NCI-H1417 (cell line): ENCODE data around the gene AQP11.
"Not testable (repeated sequence)": the region's sequence is repeated elsewhere in the genome, so short reads cannot be mapped to it uniquely, and the experiment has no call there.

Experiments
- DNase-seq, 3 experiments: peaks; one replicate each; lab custom pipeline; 2025; lab: John Stamatoyannopoulos, UW

Gene AQP11

GRCh38 chr11:77592727-77593126, 3.0 kb downstream of the AQP11 start:
- peak in 2 of 3 experiments; percentile 60 to 93 for DNase-seq

DNA sequence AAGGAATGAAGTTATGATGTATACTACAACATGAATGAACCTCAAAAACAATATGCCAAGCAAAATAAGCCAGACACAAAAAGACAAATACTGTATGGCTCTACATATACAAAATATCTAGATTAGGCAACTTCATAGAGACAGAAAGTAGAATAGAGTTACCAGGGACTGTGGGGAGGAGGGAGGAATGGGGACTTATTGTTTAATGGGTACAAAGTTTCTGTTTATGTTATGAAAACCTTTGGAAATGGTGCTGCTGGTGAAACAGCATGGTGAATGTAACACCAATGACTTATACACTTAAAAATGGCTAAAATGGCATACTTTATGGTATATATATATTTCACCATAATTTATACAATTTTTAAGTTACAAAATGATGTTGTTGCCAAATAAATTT, 4.1 kb downstream of the AQP11 start:
- no peak for DNase-seq

- DNase-seq = no peak
Observed at GRCh38 chr11:77596626-77597025, 6.9 kb downstream of the AQP11 start.

DNA sequence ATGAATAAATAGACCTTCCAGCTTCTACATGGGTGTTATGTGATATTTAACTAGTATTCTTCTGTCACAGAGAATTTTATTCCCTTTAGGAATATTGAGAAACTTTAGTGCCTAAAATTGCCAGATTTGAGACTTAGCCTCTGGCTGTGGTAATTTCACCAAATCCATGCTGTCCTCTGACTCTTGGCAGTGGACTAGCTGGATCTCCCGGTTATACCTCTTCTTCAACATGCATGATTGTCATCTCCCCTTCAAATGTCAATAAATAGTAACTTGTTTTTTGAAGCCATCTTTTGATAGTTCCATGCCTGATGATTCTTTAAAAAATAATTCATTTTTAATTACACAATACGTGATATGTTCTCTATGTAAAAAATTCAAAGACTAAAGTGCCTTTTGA, 8.4 kb downstream of the AQP11 start:
- no peak for DNase-seq

- no peak for DNase-seq
Observed at GRCh38 chr11:77602381-77603088, 12.8 kb downstream of the AQP11 start.

DNA sequence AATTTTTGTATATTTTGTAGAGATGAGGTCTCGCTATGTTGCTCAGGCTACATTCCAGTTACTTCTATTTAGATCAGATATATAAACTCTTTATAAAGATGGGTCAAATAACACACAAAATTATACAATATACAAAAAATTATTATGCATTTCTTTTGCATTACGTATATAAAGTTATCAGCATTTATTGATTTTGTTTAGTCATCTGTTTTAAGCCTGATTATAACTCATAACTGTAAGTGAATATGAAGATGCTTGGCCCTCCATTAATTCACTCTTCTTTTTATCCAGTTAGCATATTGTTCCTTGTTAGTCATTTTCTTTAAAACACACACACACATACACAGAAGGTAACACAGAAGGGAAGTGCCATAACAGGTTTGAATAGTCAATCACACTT, 14.5 kb downstream of the AQP11 start:
- DNase-seq = no peak

DNA sequence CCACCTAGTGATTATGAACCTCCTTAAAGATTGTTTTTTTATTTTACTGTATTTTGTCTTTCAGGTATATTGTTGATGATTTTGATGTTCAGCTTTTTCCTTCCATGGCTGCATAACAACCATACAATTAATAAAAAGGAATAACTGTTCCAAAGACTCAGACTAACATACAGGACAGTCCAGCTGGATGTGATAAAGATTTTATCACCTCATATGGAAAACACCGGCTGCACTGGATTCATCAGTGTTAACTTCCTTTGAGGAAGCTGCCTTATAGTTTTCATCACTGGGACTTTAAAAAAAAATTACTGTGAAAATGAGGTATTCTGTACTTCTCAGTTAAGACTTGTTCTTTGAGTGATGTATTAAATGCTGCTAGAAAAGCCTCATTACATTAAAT, 19.5 kb downstream of the AQP11 start:
- DNase-seq = no peak

- no peak for DNase-seq
Observed at GRCh38 chr11:77611921-77612320, 22.2 kb downstream of the AQP11 start.

DNA sequence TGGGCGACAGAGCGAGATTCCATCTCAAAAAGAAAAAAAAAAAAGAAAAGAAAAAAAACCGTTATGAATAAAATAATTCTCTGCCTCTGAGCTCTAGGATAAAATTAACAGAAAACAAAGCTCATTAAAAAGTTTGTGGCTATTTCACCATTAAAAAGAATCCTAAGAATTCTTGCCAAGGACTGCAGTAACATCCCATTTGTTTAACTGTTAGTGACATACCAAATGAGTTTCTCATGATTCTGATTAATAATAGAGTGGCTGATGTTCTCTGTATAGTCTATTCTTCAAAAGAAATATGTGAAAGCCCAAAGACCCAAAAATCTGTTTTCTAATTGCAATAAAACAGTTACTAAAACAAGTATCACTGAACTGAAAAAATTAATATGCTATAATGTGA, 28.1 kb downstream of the AQP11 start:
- no peak for DNase-seq

DNA sequence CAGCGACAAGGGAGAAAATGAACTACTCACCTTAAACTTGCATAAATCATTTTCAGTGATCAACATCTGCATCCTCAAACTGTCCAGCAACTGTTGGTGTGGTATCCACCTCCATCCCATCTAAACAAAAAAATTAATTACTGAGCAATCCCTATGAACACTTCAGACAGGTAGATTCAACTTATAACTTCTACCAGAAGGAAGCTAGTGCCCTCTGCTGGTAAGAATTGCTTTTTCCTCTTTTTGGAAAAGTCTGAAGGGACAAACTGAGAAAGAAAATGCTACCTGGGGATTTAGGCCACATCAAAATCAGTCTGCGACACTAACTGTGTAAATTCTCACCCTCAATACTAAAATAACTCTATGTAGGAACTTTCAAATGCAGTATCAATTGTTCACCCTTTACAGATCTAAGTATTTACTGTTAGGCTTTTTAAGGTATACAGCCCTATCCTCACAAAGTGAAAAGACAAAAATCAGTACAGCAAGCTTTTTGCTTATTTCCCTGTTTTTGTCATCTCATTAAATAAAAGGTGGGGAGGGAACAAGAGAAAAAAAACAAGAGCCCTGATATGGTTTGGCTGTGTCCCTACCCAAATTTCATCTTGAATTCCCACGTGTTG, 29.9 kb downstream of the AQP11 start:
- peak; percentile 24 to 82 (median 51) for DNase-seq

DNA sequence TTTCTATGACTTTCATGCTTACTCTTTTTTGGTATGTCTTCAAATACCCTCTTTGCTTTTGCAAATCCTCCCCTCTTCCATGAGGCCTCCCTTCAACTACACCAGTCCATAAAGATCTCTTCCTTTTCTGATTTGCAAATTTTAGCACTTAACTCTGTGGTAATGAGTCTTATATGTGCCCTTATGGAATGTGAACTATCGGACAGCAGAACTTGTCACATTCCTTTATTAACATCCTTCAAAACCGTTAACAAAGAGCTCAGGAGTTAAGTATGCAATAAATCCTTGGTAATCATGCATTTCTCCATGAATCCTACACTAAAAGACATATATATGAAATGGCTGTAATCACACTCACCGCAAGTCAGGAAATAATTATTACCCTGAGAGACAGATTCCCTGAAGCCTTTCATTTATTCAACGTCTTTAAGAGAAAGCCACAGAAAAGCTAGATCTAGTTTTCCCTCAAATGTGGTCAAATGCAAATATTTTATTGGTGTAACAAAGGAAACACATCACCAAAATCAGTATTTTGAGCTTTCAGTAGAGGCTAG, 40.5 kb downstream of the AQP11 start:
- no peak for DNase-seq

DNA sequence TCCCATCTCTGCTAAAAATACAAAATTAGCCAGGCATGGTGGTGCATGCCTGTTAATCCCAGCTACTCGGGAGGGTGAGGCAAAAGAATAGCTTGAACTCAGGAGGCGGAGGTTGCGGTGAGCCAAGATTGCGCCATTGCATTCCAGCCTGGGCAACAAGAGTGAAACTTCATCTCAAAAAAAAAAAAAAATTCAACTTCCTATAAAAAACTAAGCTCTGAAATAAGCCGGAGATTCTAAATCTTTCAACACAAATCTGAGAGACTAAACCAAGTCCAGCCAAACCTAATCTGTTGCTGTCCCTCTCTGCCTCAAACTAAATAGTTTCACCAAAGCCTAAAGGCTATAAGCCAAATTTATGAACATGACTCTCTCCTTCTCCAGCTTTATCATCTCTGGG, 44.2 kb downstream of the AQP11 start:
- not testable (repeated sequence) for DNase-seq

GRCh38 chr11:77636731-77637344, 47.1 kb downstream of the AQP11 start:
- DNase-seq = peak in 1 of 3 experiments; percentile 55

GRCh38 chr11:77637345-77638165, 47.8 kb downstream of the AQP11 start, which contains the start of gene CLNS1A:
Gene CLNS1A (minus strand): TSS chr11:77637794. CDS start chr11:77637714, 80 bp downstream.
- DNase-seq = peak; percentile 89 to 95 (median 92)

DNA sequence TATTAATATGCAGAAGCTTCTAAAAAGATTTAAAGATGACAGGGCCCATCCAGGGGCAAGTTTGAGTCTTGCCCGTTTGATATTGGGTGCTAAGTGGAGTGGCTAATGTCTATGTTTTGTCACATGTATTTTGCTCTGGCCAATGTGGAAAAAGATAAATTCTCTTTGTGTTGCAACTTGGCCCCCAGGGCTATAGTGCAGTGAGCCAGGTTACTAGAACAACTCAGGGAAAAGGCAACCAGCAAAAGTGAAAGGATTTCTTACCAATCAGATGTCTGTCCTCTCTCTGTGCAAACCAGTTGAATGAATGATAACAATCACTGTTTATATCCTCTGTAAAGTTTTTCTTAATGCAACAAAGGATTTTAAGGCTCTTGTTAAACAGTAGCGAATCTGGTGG, 52.5 kb downstream of the AQP11 start:
- DNase-seq = no peak

- no peak for DNase-seq
Observed at GRCh38 chr11:77644887-77645286, 55.1 kb downstream of the AQP11 start.

GRCh38 chr11:77647654-77648305, 58.0 kb downstream of the AQP11 start:
- no peak for DNase-seq

DNA sequence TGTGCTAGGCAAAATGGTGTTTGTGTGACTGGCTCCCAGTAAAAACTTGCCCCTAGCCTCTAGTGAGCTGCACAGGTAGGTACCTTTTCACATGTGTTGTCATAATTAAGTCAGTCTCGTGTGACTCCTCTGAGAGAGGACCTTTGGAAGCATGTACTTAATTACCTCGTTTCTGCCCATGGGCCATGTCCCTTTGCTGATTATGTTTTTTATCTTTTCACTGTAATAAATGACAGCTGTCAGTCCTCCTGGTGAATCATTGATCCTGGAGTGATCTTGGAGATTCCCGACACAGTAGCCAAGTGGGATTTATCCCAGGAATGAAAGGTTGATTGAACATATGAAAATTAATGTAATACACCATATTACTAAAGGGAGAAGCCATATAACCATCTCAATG, 60.4 kb downstream of the AQP11 start:
- no peak for DNase-seq

- no peak for DNase-seq
Observed at GRCh38 chr11:77654770-77655434, 65.1 kb downstream of the AQP11 start.

DNA sequence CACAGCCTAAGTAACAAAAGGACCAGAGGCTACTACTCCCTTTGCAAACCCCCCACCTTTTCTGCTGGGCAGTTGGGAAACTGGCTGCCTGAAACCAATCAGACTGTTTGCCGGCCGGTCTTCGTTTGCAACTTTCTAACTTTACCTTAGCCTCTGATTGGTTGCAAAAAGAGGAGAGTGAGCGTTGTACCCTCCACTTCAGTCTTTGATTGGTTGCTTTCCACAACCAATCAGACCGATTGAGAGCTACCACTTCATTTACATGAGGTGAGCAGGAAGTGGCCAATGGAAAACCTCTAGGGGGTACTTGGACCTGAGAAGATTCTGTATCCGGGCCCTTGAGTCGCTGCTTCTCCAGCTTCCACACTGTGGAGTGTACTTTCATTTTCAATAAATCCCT, 66.6 kb downstream of the AQP11 start:
- no peak for DNase-seq
